IMR-90 (cell line): ENCODE results near the gene DCC. TPM values are rescaled to one million over a fixed set of nuclear protein-coding genes. Genes with fewer than 3 reads are reported as not detected.

Experiments
- ATAC-seq: fragments of 200-7000 bp; cut with Tn5 transposase; 2 replicates; pipeline ENCODE4 v1.9.1; 2020; ENCODE audit warnings: low read depth, mild to moderate bottlenecking, moderate library complexity
- Bru-seq: library from RNA; stranded (reverse); fragments of 400-500 nt; gene quantifications from one replicate; lab custom pipeline; 2021; lab: Mats Ljungman, UMichigan
- BruChase-seq, 2 experiments: library from RNA; stranded (reverse); fragments of 400-500 nt; gene quantifications; one replicate each; lab custom pipeline; 2021; lab: Mats Ljungman, UMichigan
- BruUV-seq: library from RNA; stranded (reverse); fragments of 400-500 nt; replicated peaks from 2 replicates; lab custom pipeline; 2021; lab: Mats Ljungman, UMichigan
- CTCF ChIA-PET: fragments of 300-600 bp; formaldehyde crosslinking; extraction: SDS; loops from one replicate; lab custom pipeline; 2021; ENCODE audit warnings: antibody characterized with exemption; lab: Yijun Ruan, JAX
- POLR2A ChIA-PET: fragments of 300-600 bp; sonication (Branson Sonifier 250); formaldehyde crosslinking; loops from one replicate; lab custom pipeline; 2022; ENCODE audit warnings: antibody characterized with exemption; ENCODE audit not compliant: unreplicated experiment; lab: Charles Lee
- DNase-seq: peaks from one replicate; pipeline ENCODE4 v3.0.0; 2013
- H2AFZ ChIP-seq: replicated peaks from 2 replicates; pipeline ENCODE3; 2013; ENCODE audit warnings: low read length, mild to moderate bottlenecking; ENCODE audit not compliant: poor library complexity
- H2AK5ac ChIP-seq: 2 replicates; pipeline ENCODE4 v1.6.1; 2013; ENCODE audit warnings: low read depth, low read length, inconsistent platforms
- H2AK9ac ChIP-seq: replicated peaks from 2 replicates; pipeline ENCODE3; 2013; ENCODE audit warnings: mild to moderate bottlenecking, low read depth, low read length, moderate library complexity; ENCODE audit not compliant: poor library complexity
- H2BK120ac ChIP-seq: 2 replicates; pipeline ENCODE4 v1.6.1; 2013; ENCODE audit warnings: low read depth, low read length, inconsistent platforms
- H2BK15ac ChIP-seq: 3 replicates; pipeline ENCODE4 v1.6.1; 2013; ENCODE audit warnings: low read depth, low read length, inconsistent platforms
- H2BK20ac ChIP-seq: 2 replicates; pipeline ENCODE4 v1.6.1; 2013; ENCODE audit warnings: low read depth, mild to moderate bottlenecking, inconsistent platforms, low read length, moderate library complexity
- H2BK5ac ChIP-seq: 2 replicates; pipeline ENCODE4 v1.6.1; 2013; ENCODE audit warnings: mild to moderate bottlenecking, low read depth, low read length, inconsistent platforms; ENCODE audit not compliant: poor library complexity, severe bottlenecking
- H3K14ac ChIP-seq: replicated peaks from 2 replicates; pipeline ENCODE4 v1.6.1; 2013; ENCODE audit warnings: low read depth, low read length, inconsistent platforms
- H3K18ac ChIP-seq: 2 replicates; pipeline ENCODE4 v1.6.1; 2013; ENCODE audit warnings: low read depth, low read length, control low read depth
- H3K23ac ChIP-seq: 2 replicates; pipeline ENCODE4 v1.6.1; 2013; ENCODE audit warnings: low read depth, low read length, inconsistent platforms
- H3K27ac ChIP-seq: 2 replicates; pipeline ENCODE4 v1.5.1; 2013; ENCODE audit warnings: mild to moderate bottlenecking, control low read depth, low read length; ENCODE audit not compliant: insufficient read depth
- H3K27me3 ChIP-seq: 2 replicates; pipeline ENCODE4 v1.6.1; 2013; ENCODE audit warnings: low read length; ENCODE audit not compliant: control insufficient read depth, insufficient read depth
- H3K36me3 ChIP-seq: 2 replicates; pipeline ENCODE4 v1.6.1; 2013; ENCODE audit warnings: low read length, mixed read lengths; ENCODE audit not compliant: control insufficient read depth, insufficient read depth
- H3K4ac ChIP-seq: 2 replicates; pipeline ENCODE4 v1.6.1; 2013; ENCODE audit warnings: low read depth, low read length, inconsistent platforms
- H3K4me1 ChIP-seq: 2 replicates; pipeline ENCODE4 v1.6.1; 2013; ENCODE audit warnings: low read length, mixed read lengths; ENCODE audit not compliant: control insufficient read depth, insufficient read depth
- H3K4me2 ChIP-seq: 2 replicates; pipeline ENCODE4 v1.6.1; 2013; ENCODE audit warnings: low read depth, mild to moderate bottlenecking, control low read depth, low read length, moderate library complexity
- H3K4me3 ChIP-seq: 2 replicates; pipeline ENCODE4 v1.5.1; 2013; ENCODE audit warnings: low read depth, mild to moderate bottlenecking, control low read depth, low read length, moderate library complexity; ENCODE audit not compliant: insufficient read depth
- H3K56ac ChIP-seq: 2 replicates; pipeline ENCODE4 v1.6.1; 2013; ENCODE audit warnings: low read length, inconsistent platforms; ENCODE audit not compliant: insufficient read depth; ENCODE audit errors: extremely low read depth
- H3K79me1 ChIP-seq, 2 experiments: 2 replicates each; pipeline ENCODE4 v1.6.1; 2013; ENCODE audit warnings: low read length in 2 of 2, inconsistent platforms in 1 of 2, low read depth in 1 of 2
- H3K9ac ChIP-seq: 2 replicates; pipeline ENCODE4 v1.6.1; 2013; ENCODE audit warnings: low read depth, low read length, control low read depth
- H3K9me1 ChIP-seq: 2 replicates; pipeline ENCODE4 v1.6.1; 2013; ENCODE audit warnings: low read length, inconsistent platforms; ENCODE audit not compliant: insufficient read depth
- H3K9me3 ChIP-seq: 2 replicates; pipeline ENCODE4 v1.6.1; 2013; ENCODE audit warnings: low read length; ENCODE audit not compliant: control insufficient read depth, insufficient read depth
- H4K20me1 ChIP-seq: 2 replicates; pipeline ENCODE4 v1.6.1; 2013; ENCODE audit warnings: low read length, inconsistent platforms; ENCODE audit not compliant: insufficient read depth
- H4K5ac ChIP-seq: 2 replicates; pipeline ENCODE4 v1.6.1; 2013; ENCODE audit warnings: mild to moderate bottlenecking, low read depth, low read length, control low read depth
- H4K8ac ChIP-seq, 2 experiments: 2 replicates each; pipeline ENCODE4 v1.6.1; 2013; ENCODE audit warnings: low read depth in 2 of 2, low read length in 2 of 2, control low read depth in 1 of 2, inconsistent platforms in 1 of 2
- H4K91ac ChIP-seq: 2 replicates; pipeline ENCODE4 v1.6.1; 2013; ENCODE audit warnings: low read depth, low read length, inconsistent platforms; ENCODE audit not compliant: insufficient read depth
- BHLHE40 ChIP-seq: fragments of 150-350 bp; IDR thresholded peaks from 2 replicates; pipeline ENCODE4 v1.6.1; 2016; ENCODE audit warnings: mild to moderate bottlenecking, low read depth, low read length
- CEBPB ChIP-seq: IDR thresholded peaks from 2 replicates; pipeline ENCODE4 v1.6.1; 2012; ENCODE audit warnings: low read depth, low read length, improper control_type of control experiment
- CHD1 ChIP-seq: IDR thresholded peaks from 2 replicates; pipeline ENCODE4 v1.6.1; 2012; ENCODE audit warnings: low read depth, low read length, improper control_type of control experiment
- ELK1 ChIP-seq: fragments of 150-350 bp; IDR thresholded peaks from 2 replicates; pipeline ENCODE4 v1.6.1; 2016; ENCODE audit warnings: low read depth, mild to moderate bottlenecking, low read length, moderate library complexity, borderline replicate concordance
- FOS ChIP-seq: fragments of 150-350 bp; IDR thresholded peaks from 2 replicates; pipeline ENCODE4 v1.6.1; 2016; ENCODE audit warnings: low read depth, low read length
- MAFK ChIP-seq: IDR thresholded peaks from 2 replicates; pipeline ENCODE4 v1.6.1; 2012; ENCODE audit warnings: low read depth, low read length, improper control_type of control experiment
- MAZ ChIP-seq: IDR thresholded peaks from 2 replicates; pipeline ENCODE4 v1.6.1; 2012; ENCODE audit warnings: low read depth, mild to moderate bottlenecking, low read length, improper control_type of control experiment, moderate library complexity, borderline replicate concordance
- MXI1 ChIP-seq: IDR thresholded peaks from 2 replicates; pipeline ENCODE4 v1.6.1; 2012; ENCODE audit warnings: low read depth, mild to moderate bottlenecking, low read length, moderate library complexity, borderline replicate concordance
- NFE2L2 ChIP-seq: fragments of 150-350 bp; IDR thresholded peaks from 2 replicates; pipeline ENCODE4 v1.6.1; 2016; ENCODE audit warnings: low read depth, mild to moderate bottlenecking, low read length
- RAD21 ChIP-seq: IDR thresholded peaks from 2 replicates; pipeline ENCODE4 v1.6.1; 2012; ENCODE audit warnings: low read length, improper control_type of control experiment
- RCOR1 ChIP-seq: IDR thresholded peaks from 2 replicates; pipeline ENCODE4 v1.6.1; 2012; ENCODE audit warnings: mild to moderate bottlenecking, low read length, improper control_type of control experiment; ENCODE audit not compliant: insufficient replicate concordance
- RFX5 ChIP-seq: IDR thresholded peaks from 2 replicates; pipeline ENCODE4 v1.8.0; 2012; ENCODE audit warnings: low read depth, mild to moderate bottlenecking, low read length, moderate library complexity
- SMC3 ChIP-seq: fragments of 150-350 bp; IDR thresholded peaks from 2 replicates; pipeline ENCODE4 v1.6.1; 2016; ENCODE audit warnings: low read depth, mild to moderate bottlenecking, antibody characterized with exemption, low read length, moderate library complexity
- USF2 ChIP-seq: fragments of 150-350 bp; IDR thresholded peaks from 2 replicates; pipeline ENCODE4 v1.6.1; 2017; ENCODE audit warnings: mild to moderate bottlenecking, antibody characterized with exemption, low read length, low read depth
- WGBS, 2 experiments: methylation state at CpG; one replicate each; pipeline versions ENCODE4 v1.1.5 to v1.1.7; 2013; ENCODE audit warnings: missing lambda C conversion rate in 2 of 2; ENCODE audit not compliant: insufficient read length in 1 of 2; ENCODE audit errors: extremely low coverage in 2 of 2; 5-methylcytosine and 5-hydroxymethylcytosine counted together
- dilution Hi-C: fragments of 300-500 bp; cut with HindIII; formaldehyde crosslinking; loops from one replicate; pipeline ENCODE4 v1.14.3; 2018; ENCODE audit warnings: low sequenced_read_pairs; ENCODE audit not compliant: unreplicated experiment
- in situ Hi-C: fragments of 300-500 bp; cut with MboI; formaldehyde crosslinking; loops from 3 replicates; pipeline ENCODE4 v1.14.3; 2019; ENCODE audit warnings: low sequenced_read_pairs, inconsistent platforms, mixed read lengths
- intact Hi-C: fragments of 100-400 bp; cut with micrococcal nuclease; formaldehyde crosslinking; loops from 2 replicates; pipeline ENCODE4 v1.10.0; 2022
- long read RNA-seq: library from polyadenylated mRNA; unstranded; transcript quantifications from one replicate; pipeline ENCODE4 v2.0.0, GENCODE V29; 2021; ENCODE audit not compliant: unreplicated experiment
- polyA plus RNA-seq, 3 experiments: library from polyadenylated mRNA; depleted of rRNA; stranded (reverse); fragments of >200 nt; gene quantifications; 2 replicates each; pipeline ENCODE4 v1.2.3, GENCODE V29; 2012; ENCODE audit warnings: low replicate concordance in 1 of 3
- total RNA-seq: library from RNA; depleted of rRNA; stranded (reverse); fragments of >200 nt; gene quantifications from 2 replicates; pipeline ENCODE4 v1.2.3, GENCODE V29; 2012; rRNA removed

The DCC gene
- total RNA-seq (0.54 and 0.83 TPM in 2 replicates), polyA plus RNA-seq (2012; rRNA removed) (0.31 and 0.67 TPM in 2 replicates), Bru-seq, nascent RNA (percentile 2 among the genes with signal in this experiment), BruChase-seq, experiment 1, labeled RNA remaining after a 6-hour chase (percentile 1 among the genes with signal in this experiment), BruChase-seq, experiment 2, labeled RNA remaining after a 2-hour chase (percentile 3 among the genes with signal in this experiment)
- polyA plus RNA-seq (2012; cell fraction: cytosol; rRNA removed) = 0.09 and 0.12 TPM in 2 replicates
- 0.07 and 0.14 TPM in 2 replicates for polyA plus RNA-seq (2012; cell fraction: nucleus; rRNA removed; ENCODE audit: low replicate concordance)
- long read RNA-seq = 0 reads

GRCh38 chr18:52339891-52340371, at the start of gene DCC:
DCC (plus strand) TSS chr18:52340197; CDS start chr18:52340788, 591 bp downstream.
- Histone ChIP-seq H3K9ac (no peak within 1 kb of the TSS), H3K27ac (no peak within 1 kb of the TSS), H3K56ac (no peak within 1 kb of the TSS), H3K36me3 (no peaks in the 10 kb centered on the region), H3K9me1 (no peaks in the 10 kb centered on the region), H4K8ac (no peak within 1 kb of the TSS), H2BK120ac (no peak within 1 kb of the TSS), H2AFZ (peak within 1 kb of the TSS; percentile 83), H4K5ac (no peak within 1 kb of the TSS), H2BK15ac (no peak within 1 kb of the TSS), H3K4me1 (no peaks in the 10 kb centered on the region), H3K27me3 (no peaks in the 10 kb centered on the region; the same call in 1 of the 2 replicates), H2AK9ac (no peak within 1 kb of the TSS), H3K4ac (no peak within 1 kb of the TSS), H3K18ac (no peak within 1 kb of the TSS), H2BK20ac (no peak within 1 kb of the TSS), H2AK5ac (no peak within 1 kb of the TSS), H4K20me1 (no peaks in the 10 kb centered on the region), H3K14ac (no peak within 1 kb of the TSS), H3K79me1 (no peaks in the 10 kb centered on the region), H3K23ac (no peak within 1 kb of the TSS), H3K4me3 (no peak within 1 kb of the TSS), H3K9me3 (peaks cover 2% of the 10 kb centered on the region), H2BK5ac (no peak within 1 kb of the TSS), H3K4me2 (no peak within 1 kb of the TSS), H4K91ac (no peak within 1 kb of the TSS)
- dilution Hi-C loops = no loop called here
- BruUV-seq = no TSS peak
- peak; percentile 45 for DNase-seq
- peak; percentile 49; the same call in 1 of the 2 replicates for ATAC-seq
- in situ Hi-C loops = no loop called here
- POLR2A ChIA-PET = no interaction called here
- CTCF ChIA-PET = no interaction called here
- intact Hi-C loops = no loop called here
- WGBS, 2 experiments = 0% methylated on average over 10 of the region's 27 CpGs; no CpG with 5 or more reads in 1 of the 2 experiments
- TF ChIP-seq MAFK = no peak
- TF ChIP-seq FOS = no peak
- TF ChIP-seq USF2 = no peak
- TF ChIP-seq MXI1 = no peak
- no peak for TF ChIP-seq BHLHE40
- TF ChIP-seq ELK1 = no peak
- no peak for TF ChIP-seq NFE2L2
- peak; percentile 15; the same call in 1 of the 2 replicates for TF ChIP-seq SMC3
- TF ChIP-seq CHD1 = no peak
- TF ChIP-seq CEBPB = no peak
- TF ChIP-seq RCOR1 = no peak
- TF ChIP-seq RFX5 = no peak
- TF ChIP-seq MAZ = no peak
- peak; percentile 15; the same call in 1 of the 2 replicates for TF ChIP-seq RAD21
